A549 (cell line): ENCODE results near the gene DNAH5. TPM values are rescaled to one million over a fixed set of nuclear protein-coding genes. Genes with fewer than 3 reads are reported as not detected.

Source experiments
- ATAC-seq, 2 experiments: fragments of 200-7000 bp in 1 of 2; fragments of >200 bp in 1 of 2; cut with Nextera tagmentation in 1 of 2; cut with Tn5 transposase in 1 of 2; 3 replicates each; pipeline versions ENCODE4 v1.8.0 to v1.9.1; 2018 to 2020; ENCODE audit warnings: mild to moderate bottlenecking in 1 of 2, moderate library complexity in 1 of 2
- CTCF ChIA-PET: fragments of 300-600 bp; sonication (Branson Sonifier 250); formaldehyde crosslinking; extraction: SDS; loops from one replicate; lab custom pipeline; 2021; ENCODE audit warnings: antibody characterized with exemption, inconsistent platforms; lab: Yijun Ruan, JAX
- POLR2A ChIA-PET: fragments of 350-600 bp; formaldehyde crosslinking; extraction: SDS; loops from one replicate; lab custom pipeline; 2021; ENCODE audit warnings: antibody characterized with exemption, inconsistent platforms; lab: Yijun Ruan, JAX
- DNase-seq, 2 experiments: peaks; one replicate each; pipeline versions ENCODE4 v3.0.0 to v3.0.0-alpha.2; 2011 to 2016; ENCODE audit warnings: low read depth in 1 of 2, low spot score in 1 of 2
- FAIRE-seq: peaks from 2 replicates; lab custom pipeline; 2011; peaks lifted over from hg19 to GRCh38; lab: Jason Lieb, UNC
- H3K27ac ChIP-seq, 2 experiments: fragments of >200 bp; sonication (Bioruptor Twin); formaldehyde crosslinking; 3 replicates each; pipeline ENCODE4 v1.5.1; 2016 to 2017
- H3K4me1 ChIP-seq: fragments of >200 bp; sonication (Bioruptor Twin); formaldehyde crosslinking; 3 replicates; pipeline ENCODE4 v1.6.1; 2016
- H3K4me2 ChIP-seq: fragments of >200 bp; sonication (Bioruptor Twin); formaldehyde crosslinking; 3 replicates; pipeline ENCODE4 v1.6.1; 2016
- H3K4me3 ChIP-seq: fragments of >200 bp; sonication (Bioruptor Twin); formaldehyde crosslinking; 3 replicates; pipeline ENCODE4 v1.5.1; 2016
- H3K9me3 ChIP-seq: fragments of >200 bp; sonication (Bioruptor Twin); formaldehyde crosslinking; 3 replicates; pipeline ENCODE4 v1.6.1; 2016
- BCL3 ChIP-seq: fragments of >200 bp; sonication (Bioruptor Twin); formaldehyde crosslinking; IDR thresholded peaks from 3 replicates; pipeline ENCODE4 v1.6.1; 2016
- BHLHE40 ChIP-seq: IDR thresholded peaks from 2 replicates; pipeline ENCODE4 v1.6.1; 2012; ENCODE audit warnings: low read depth, low read length, inconsistent platforms
- CBX2 ChIP-seq: fragments of 200-600 bp; sonication (generic); IDR thresholded peaks from 2 replicates; pipeline ENCODE4 v1.6.1; 2016; ENCODE audit warnings: low read depth, mild to moderate bottlenecking, borderline replicate concordance
- CEBPB ChIP-seq, 2 experiments: fragments of >200 bp in 1 of 2; sonication (Bioruptor Twin) in 1 of 2; formaldehyde crosslinking in 1 of 2; IDR thresholded peaks; 2 replicates each; pipeline ENCODE4 v1.6.1; 2012 to 2016
- CHD2 ChIP-seq: fragments of 150-350 bp; IDR thresholded peaks from 2 replicates; pipeline ENCODE4 v1.6.1; 2014; ENCODE audit warnings: low read length; ENCODE audit not compliant: partially characterized antibody
- ELK1 ChIP-seq: fragments of 150-350 bp; IDR thresholded peaks from 2 replicates; pipeline ENCODE4 v1.6.1; 2014; ENCODE audit warnings: low read depth, mild to moderate bottlenecking, low read length
- FOSL2 ChIP-seq, 2 experiments: fragments of 450-650 bp in 1 of 2; fragments of >200 bp in 1 of 2; sonication (Bioruptor Twin) in 1 of 2; formaldehyde crosslinking; IDR thresholded peaks; 2 replicates each; pipeline versions ENCODE4 v1.5.0 to v1.6.1; 2016 to 2020; ENCODE audit warnings: mild to moderate bottlenecking in 1 of 2, moderate library complexity in 1 of 2
- GATA3 ChIP-seq: IDR thresholded peaks from 2 replicates; pipeline ENCODE4 v1.6.1; 2012; ENCODE audit warnings: borderline replicate concordance
- HDAC2 ChIP-seq: fragments of 200-600 bp; sonication (generic); IDR thresholded peaks from 2 replicates; pipeline ENCODE4 v1.6.1; 2016
- HEYL ChIP-seq: fragments of 250-450 bp; sonication (Bioruptor Pico); IDR thresholded peaks from 2 replicates; pipeline ENCODE4 v1.8.0; 2021; ENCODE audit warnings: mild to moderate bottlenecking, moderate library complexity
- HOXA7 ChIP-seq: fragments of 250-450 bp; sonication (Bioruptor Pico); IDR thresholded peaks from 2 replicates; pipeline ENCODE4 v1.5.0; 2020; ENCODE audit warnings: mild to moderate bottlenecking, moderate library complexity
- HOXB13 ChIP-seq: fragments of 250-450 bp; sonication (Bioruptor Pico); IDR thresholded peaks from 2 replicates; pipeline ENCODE4 v1.5.0; 2020; ENCODE audit warnings: low read depth, mild to moderate bottlenecking, moderate library complexity
- HOXB5 ChIP-seq: fragments of 250-450 bp; sonication (Bioruptor Pico); IDR thresholded peaks from 2 replicates; pipeline ENCODE4 v1.5.0; 2020; ENCODE audit warnings: mild to moderate bottlenecking, moderate library complexity
- JUNB ChIP-seq: fragments of >200 bp; sonication (Bioruptor Twin); formaldehyde crosslinking; IDR thresholded peaks from 2 replicates; pipeline ENCODE4 v1.6.1; 2016
- MAFK ChIP-seq: fragments of 450-650 bp; IDR thresholded peaks from 2 replicates; pipeline ENCODE4 v1.6.1; 2014; ENCODE audit not compliant: partially characterized antibody
- MAX ChIP-seq: IDR thresholded peaks from 2 replicates; pipeline ENCODE4 v1.6.1; 2012
- MYC ChIP-seq: IDR thresholded peaks from 2 replicates; pipeline ENCODE4 v1.6.1; 2012; ENCODE audit warnings: mild to moderate bottlenecking, inconsistent platforms, low read length, improper control_type of control experiment, borderline replicate concordance
- PHF8 ChIP-seq: fragments of 200-600 bp; sonication (generic); IDR thresholded peaks from 2 replicates; pipeline ENCODE4 v1.6.1; 2016; ENCODE audit warnings: low read depth, mild to moderate bottlenecking, antibody characterized with exemption, moderate library complexity, borderline replicate concordance
- POLR2A ChIP-seq: IDR thresholded peaks from 2 replicates; pipeline ENCODE4 v1.6.1; 2012; ENCODE audit warnings: mild to moderate bottlenecking, low read length
- POLR2AphosphoS2 ChIP-seq: conservative IDR thresholded peaks from 2 replicates; pipeline ENCODE4 v1.6.1; 2012; ENCODE audit warnings: low read length, improper control_type of control experiment, inconsistent platforms
- RARB ChIP-seq: fragments of 250-450 bp; sonication (Bioruptor Pico); IDR thresholded peaks from 2 replicates; pipeline ENCODE4 v1.8.0; 2021; ENCODE audit warnings: mild to moderate bottlenecking, moderate library complexity
- USF2 ChIP-seq: fragments of 450-650 bp; IDR thresholded peaks from 2 replicates; pipeline ENCODE4 v1.6.1; 2014; ENCODE audit warnings: antibody characterized with exemption
- ZC3H11A ChIP-seq: fragments of 450-650 bp; IDR thresholded peaks from 2 replicates; pipeline ENCODE4 v1.6.1; 2014; ENCODE audit warnings: antibody characterized with exemption, mild to moderate bottlenecking
- ZFP36 ChIP-seq: fragments of 450-650 bp; IDR thresholded peaks from 2 replicates; pipeline ENCODE4 v1.6.1; 2014; ENCODE audit warnings: borderline replicate concordance; ENCODE audit not compliant: partially characterized antibody
- WGBS: methylation state at CpG from one replicate; pipeline ENCODE4 v1.1.6; 2017; ENCODE audit errors: missing lambda C conversion rate; 5-methylcytosine and 5-hydroxymethylcytosine counted together
- polyA plus RNA-seq, 4 experiments: library from polyadenylated mRNA; depleted of rRNA in 3 of 4; stranded (reverse); fragments of >200 nt; fragmentation: RNase III in 1 of 4; extraction: RNeasy Plus Mini Kit Qiagen cat#74134 plus additional on column Dnase treatment in 1 of 4; gene quantifications; 2 replicates in 3 of 4; 3 replicates in 1 of 4; pipeline ENCODE4 v1.2.3, GENCODE V29; 2011 to 2017

The DNAH5 gene
- polyA plus RNA-seq, 2 of the 4 experiments (the other 2 are of a cell fraction): 0.15 to 1.0 TPM

- 84% methylated on average over 3 of the region's 3 CpGs for WGBS
- ChIA-PET CTCF (interaction anchor here (0.9 to 1.3 kb wide), 5 partner anchors 9 to 692 kb away, joined by 3 to 4 read pairs (median 3); no protein-coding TSS in a partner anchor), POLR2A (no interaction called here)
Measured at GRCh38 chr5:13956471-13956870, 12.0 kb upstream of the DNAH5 start.

GRCh38 chr5:13955896-13956295, 11.4 kb upstream of the DNAH5 start:
- Histone ChIP-seq H3K4me1 (no peaks in the 10 kb centered on the region), H3K27ac (no peak overlapping the region), H3K4me2 (no peak overlapping the region), H3K4me3 (no peak overlapping the region), H3K9me3 (no peaks in the 10 kb centered on the region)
- ChIA-PET CTCF (no interaction called here), POLR2A (no interaction called here)
- DNase-seq: no peak
- TF ChIP-seq HOXB5: no peak
- TF ChIP-seq HEYL (CRISPR knock-in tag): no peak
- no peak for TF ChIP-seq HDAC2
- TF ChIP-seq HOXA7 (CRISPR knock-in tag): no peak
- no peak for TF ChIP-seq CBX2
- no peak for ATAC-seq
- WGBS: 69% methylated on average over 5 of the region's 5 CpGs
- FAIRE-seq: no peak

More at GRCh38 chr5:13956471-13956870, 12.0 kb upstream of the DNAH5 start:
- H3K4me3 ChIP-seq: no peak overlapping the region
- H3K9me3 ChIP-seq: no peaks in the 10 kb centered on the region
- FAIRE-seq: no peak
- TF ChIP-seq MYC (no peak), FOSL2 (IDR thresholded peaks at IDR 0.05) (no peak), FOSL2 (CRISPR knock-in tag; IDR thresholded peaks at IDR 0.05) (no peak), HDAC2 (no peak), MAFK (peak; percentile 50)
- ATAC-seq: no peak
- H3K4me1 ChIP-seq: no peaks in the 10 kb centered on the region
- H3K4me2 ChIP-seq: no peak overlapping the region
- H3K27ac ChIP-seq: no peak overlapping the region
- DNase-seq: no peak

GRCh38 chr5:13946111-13946510, 1.6 kb upstream of the DNAH5 start:
- FAIRE-seq: no peak
- Histone ChIP-seq H3K9me3 (no peaks in the 10 kb centered on the region), H3K4me1 (no peaks in the 10 kb centered on the region), H3K4me2 (no peak overlapping the region), H3K4me3 (no peak overlapping the region), H3K27ac (no peak overlapping the region)
- CTCF ChIA-PET: interaction anchor here (1.6 kb wide), 1 partner anchor 13 kb away, joined by 4 read pairs; no protein-coding TSS in a partner anchor
- no peak for ATAC-seq
- no peak for TF ChIP-seq HOXA7 (CRISPR knock-in tag)
- no peak for TF ChIP-seq MAFK
- no peak for TF ChIP-seq USF2
- no peak for TF ChIP-seq FOSL2 (IDR thresholded peaks at IDR 0.05)
- no peak for TF ChIP-seq FOSL2 (CRISPR knock-in tag; IDR thresholded peaks at IDR 0.05)
- TF ChIP-seq POLR2AphosphoS2: no peak
- TF ChIP-seq RARB (CRISPR knock-in tag): no peak
- no peak for TF ChIP-seq HOXB13
- TF ChIP-seq CEBPB (IDR thresholded peaks at IDR 0.05): no peak
- 79% methylated on average over 10 of the region's 10 CpGs for WGBS
- POLR2A ChIA-PET: no interaction called here
- no peak for DNase-seq

- ATAC-seq: no peak
- DNase-seq: no peak
- H3K9me3 ChIP-seq: no peaks in the 10 kb centered on the region
- WGBS: 91% methylated on average over 3 of the region's 3 CpGs
- ChIA-PET CTCF (no interaction called here), POLR2A (no interaction called here)
- no peaks in the 10 kb centered on the region for H3K4me1 ChIP-seq
- FAIRE-seq: no peak
- TF ChIP-seq BHLHE40: no peak
- TF ChIP-seq CHD2: no peak
- TF ChIP-seq USF2: no peak
- TF ChIP-seq HOXA7 (CRISPR knock-in tag): no peak
- no peak for TF ChIP-seq GATA3
- no peak for TF ChIP-seq MAX
- no peak for TF ChIP-seq RARB (CRISPR knock-in tag)
- no peak for TF ChIP-seq HDAC2
- no peak for TF ChIP-seq CBX2
- no peak for TF ChIP-seq MYC
- TF ChIP-seq BCL3: no peak
- no peak for TF ChIP-seq POLR2A
- TF ChIP-seq JUNB: no peak
- no peak for TF ChIP-seq HEYL (CRISPR knock-in tag)
- no peak for TF ChIP-seq ELK1
- TF ChIP-seq ZC3H11A: no peak
- TF ChIP-seq FOSL2 (IDR thresholded peaks at IDR 0.05): no peak
- TF ChIP-seq FOSL2 (CRISPR knock-in tag; IDR thresholded peaks at IDR 0.05): no peak
- TF ChIP-seq ZFP36: no peak
- no peak for TF ChIP-seq PHF8
- no peak overlapping the region for H3K4me3 ChIP-seq
- H3K4me2 ChIP-seq: no peak overlapping the region
- H3K27ac ChIP-seq: no peak overlapping the region
Measured at GRCh38 chr5:13945271-13945670, 783 bp upstream of the DNAH5 start.
